HG02938 (cell line): ENCODE results near the gene ITPR1.

Experiments
- ATAC-seq: cut with Tn5 transposase; IDR thresholded peaks from one replicate; pipeline ENCODE4 v1.9.1; 2021; ENCODE audit warnings: mild to moderate bottlenecking, moderate library complexity; ENCODE audit not compliant: unreplicated experiment

The ITPR1 gene

GRCh38 chr3:4819746-4820145 is 326.6 kb downstream of the ITPR1 start:
- ATAC-seq = no peak

GRCh38 chr3:4820296-4821121 is 327.4 kb downstream of the ITPR1 start:
- no peak for ATAC-seq

- no peak for ATAC-seq
Measured at GRCh38 chr3:4821338-4821737, 328.2 kb downstream of the ITPR1 start.

GRCh38 chr3:4821975-4822374 is 328.8 kb downstream of the ITPR1 start:
- ATAC-seq = no peak

- ATAC-seq = no peak
Measured at GRCh38 chr3:4822568-4822967, 329.4 kb downstream of the ITPR1 start.

- no peak for ATAC-seq
Measured at GRCh38 chr3:4823385-4823784, 330.2 kb downstream of the ITPR1 start.

- no peak for ATAC-seq
Measured at GRCh38 chr3:4823986-4824925, 331.1 kb downstream of the ITPR1 start.

GRCh38 chr3:4824926-4825325 is 331.8 kb downstream of the ITPR1 start:
- no peak for ATAC-seq

- ATAC-seq = no peak
Measured at GRCh38 chr3:4825436-4826236, 332.5 kb downstream of the ITPR1 start.

GRCh38 chr3:4826237-4827100 is 333.3 kb downstream of the ITPR1 start:
- no peak for ATAC-seq

GRCh38 chr3:4827767-4828166 is 334.6 kb downstream of the ITPR1 start:
- ATAC-seq = no peak

GRCh38 chr3:4828279-4829030 is 335.3 kb downstream of the ITPR1 start:
- no peak for ATAC-seq

GRCh38 chr3:4829031-4829394 is 335.9 kb downstream of the ITPR1 start:
- ATAC-seq = peak; percentile 45

GRCh38 chr3:4830586-4830914 is 337.4 kb downstream of the ITPR1 start:
- ATAC-seq = no peak

- ATAC-seq = peak; percentile 22
Measured at GRCh38 chr3:4831580-4831950, 338.4 kb downstream of the ITPR1 start.

GRCh38 chr3:4833471-4833870 is 340.3 kb downstream of the ITPR1 start:
- ATAC-seq = no peak

- ATAC-seq = peak; percentile 58
Measured at GRCh38 chr3:4834403-4834866, 341.3 kb downstream of the ITPR1 start.

- ATAC-seq = no peak
Measured at GRCh38 chr3:4835616-4836043, 342.5 kb downstream of the ITPR1 start.

- no peak for ATAC-seq
Measured at GRCh38 chr3:4836516-4836915, 343.4 kb downstream of the ITPR1 start.
